Mucosa of descending colon (tissue), 3 donors: ENCODE data around the gene NUBP1. TPM values are rescaled to one million over a fixed set of nuclear protein-coding genes. Genes with fewer than 3 reads are reported as not detected.

Experiments used
- ATAC-seq: fragments of 200-7000 bp; cut with Tn5 transposase; one replicate; pipeline ENCODE4 v1.9.1; 2020; ENCODE audit warnings: mild to moderate bottlenecking, moderate library complexity
- DNase-seq, 3 donors: peaks; one replicate each; pipeline ENCODE4 v3.0.0-alpha.2; 2020
- H3K36me3 ChIP-seq: fragments of 200-600 bp; one replicate; pipeline ENCODE4 v1.8.0; 2021; ENCODE audit warnings: low read depth, mild to moderate bottlenecking
- H3K4me1 ChIP-seq: fragments of 200-600 bp; one replicate; pipeline ENCODE4 v1.8.0; 2021; ENCODE audit warnings: low read depth, mild to moderate bottlenecking
- H3K4me3 ChIP-seq: fragments of 200-600 bp; one replicate; pipeline ENCODE4 v1.8.0; 2021; ENCODE audit warnings: mild to moderate bottlenecking
- H3K9me3 ChIP-seq: fragments of 200-600 bp; one replicate; pipeline ENCODE4 v1.8.0; 2021; ENCODE audit warnings: mild to moderate bottlenecking
- intact Hi-C, 2 donors: fragments of 100-400 bp; cut with DNase I in 1 of 2; cut with micrococcal nuclease in 1 of 2; formaldehyde crosslinking; loops; one replicate each; pipeline versions ENCODE4 v1.11.0 to v1.11.1; 2022; cut with DNase I, micrococcal nuclease
- total RNA-seq, 3 donors: library from RNA; stranded (reverse); fragmentation: NEBNext Ultra II Directional in 2 of 3; extraction: Animal tissue kit (Norgen Biotek cat#: 25700) in 2 of 3; gene quantifications; one replicate each; pipeline versions ENCODE4 v1.2.1 to v1.2.4, GENCODE V29; 2021 to 2023
- TF ChIP-seq, protein P1 (sequence below): fragments of 200-600 bp; IDR thresholded peaks from one replicate; pipeline ENCODE4 v1.8.0; 2022; ENCODE audit warnings: antibody characterized with exemption, mild to moderate bottlenecking
- donor health status: DM: no; HTN: no; CAD: no; lungs with moderate emphysema.
- donor health status: DM: no; HTN: no; CAD: no.
- donor health status: DM: no; HTN: yes; CAD: no.

Gene NUBP1
- total RNA-seq, 3 donors from 2014 or later, result 24.1 to 34.8 (median 24.6) TPM

DNA sequence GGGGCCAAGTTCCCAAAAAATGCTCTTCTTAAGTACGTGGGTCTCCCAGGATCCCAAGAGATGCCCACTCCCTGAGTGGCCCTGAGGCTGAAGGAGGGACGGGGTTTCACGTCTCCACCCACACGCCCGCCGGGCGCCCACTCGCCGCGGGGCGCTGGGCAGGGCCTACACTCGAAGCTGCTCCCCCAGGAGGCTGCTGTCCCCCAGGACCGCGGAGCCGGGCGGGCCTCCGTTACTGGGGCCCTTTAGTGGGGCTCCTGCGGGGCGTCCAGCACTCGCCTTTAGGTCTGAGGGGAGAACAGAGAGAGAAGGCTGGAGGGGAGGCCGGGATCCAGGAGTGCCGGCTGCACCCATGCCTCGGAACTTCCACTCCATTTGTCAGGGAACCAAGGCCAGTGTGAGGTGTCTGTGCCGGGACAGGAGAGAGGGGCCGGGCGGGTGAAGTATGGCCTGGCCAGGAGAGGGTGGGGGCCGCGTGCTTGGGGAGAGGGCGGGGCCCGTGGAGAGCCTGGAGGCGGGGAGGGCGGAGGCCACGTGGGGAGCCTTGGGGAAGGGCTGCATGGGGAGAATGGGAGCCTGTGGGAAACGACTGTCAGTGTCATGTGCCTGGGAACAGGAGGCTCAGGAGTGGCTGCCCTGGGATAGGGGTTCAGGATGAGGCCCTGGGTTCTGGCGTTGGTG lies 18.8 kb downstream of the NUBP1 start:
- Histone ChIP-seq H3K4me3 (no peak overlapping the region), H3K9me3 (no peaks in the 10 kb centered on the region), H3K4me1 (no peaks in the 10 kb centered on the region), H3K36me3 (peaks cover 12% of the 10 kb centered on the region)
- TF ChIP-seq, protein P1, sequence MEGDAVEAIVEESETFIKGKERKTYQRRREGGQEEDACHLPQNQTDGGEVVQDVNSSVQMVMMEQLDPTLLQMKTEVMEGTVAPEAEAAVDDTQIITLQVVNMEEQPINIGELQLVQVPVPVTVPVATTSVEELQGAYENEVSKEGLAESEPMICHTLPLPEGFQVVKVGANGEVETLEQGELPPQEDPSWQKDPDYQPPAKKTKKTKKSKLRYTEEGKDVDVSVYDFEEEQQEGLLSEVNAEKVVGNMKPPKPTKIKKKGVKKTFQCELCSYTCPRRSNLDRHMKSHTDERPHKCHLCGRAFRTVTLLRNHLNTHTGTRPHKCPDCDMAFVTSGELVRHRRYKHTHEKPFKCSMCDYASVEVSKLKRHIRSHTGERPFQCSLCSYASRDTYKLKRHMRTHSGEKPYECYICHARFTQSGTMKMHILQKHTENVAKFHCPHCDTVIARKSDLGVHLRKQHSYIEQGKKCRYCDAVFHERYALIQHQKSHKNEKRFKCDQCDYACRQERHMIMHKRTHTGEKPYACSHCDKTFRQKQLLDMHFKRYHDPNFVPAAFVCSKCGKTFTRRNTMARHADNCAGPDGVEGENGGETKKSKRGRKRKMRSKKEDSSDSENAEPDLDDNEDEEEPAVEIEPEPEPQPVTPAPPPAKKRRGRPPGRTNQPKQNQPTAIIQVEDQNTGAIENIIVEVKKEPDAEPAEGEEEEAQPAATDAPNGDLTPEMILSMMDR, result no peak
- no peak for DNase-seq
- no peak for ATAC-seq
- intact Hi-C loops, result no loop called here

DNA sequence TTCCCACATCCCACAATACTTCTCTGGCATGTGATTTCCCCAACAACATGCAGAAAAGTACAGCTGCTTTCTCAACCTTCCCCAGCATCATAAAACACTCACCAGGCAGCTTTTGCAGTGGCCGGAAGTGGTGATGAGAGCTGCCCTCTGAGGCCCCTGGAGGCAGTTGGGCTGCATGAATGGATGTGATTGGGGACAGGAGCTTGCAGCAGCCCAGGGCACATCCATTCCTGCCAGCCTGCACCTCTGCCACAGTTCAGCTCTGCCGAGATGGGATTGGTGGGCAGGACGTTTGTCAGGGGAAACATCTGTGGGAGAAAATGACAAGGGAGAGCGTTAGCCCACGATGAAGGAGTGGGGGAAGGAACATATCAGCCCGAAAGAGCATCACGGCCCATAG lies 19.8 kb downstream of the NUBP1 start:
- H3K4me1 ChIP-seq, result no peaks in the 10 kb centered on the region
- DNase-seq (no peak), ATAC-seq (no peak)
- no peak overlapping the region for H3K4me3 ChIP-seq
- intact Hi-C loops, result no loop called here
- H3K9me3 ChIP-seq, result no peaks in the 10 kb centered on the region
- TF ChIP-seq, protein P1, result no peak
- peaks cover 12% of the 10 kb centered on the region for H3K36me3 ChIP-seq

DNA sequence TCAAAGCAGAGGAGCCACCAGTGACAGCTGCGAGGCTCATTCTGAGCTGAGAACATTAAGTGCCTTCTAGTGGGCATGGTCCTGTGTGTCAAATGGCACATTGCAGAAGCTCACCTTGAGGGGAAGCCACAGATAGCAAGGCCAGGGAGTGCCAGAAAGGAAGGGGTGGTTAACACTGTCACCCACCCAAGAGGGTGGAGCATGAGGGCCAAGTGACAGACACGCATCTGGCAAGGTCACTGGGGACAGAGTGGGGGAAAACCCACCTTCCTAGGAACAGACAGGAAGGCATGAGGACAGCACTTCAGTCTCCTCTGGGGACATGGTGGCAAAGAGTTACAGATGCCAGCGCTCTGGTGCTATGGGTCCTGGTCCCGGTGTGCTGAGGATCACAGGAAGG lies 22.1 kb downstream of the NUBP1 start:
- TF ChIP-seq, protein P1, result no peak
- Histone ChIP-seq H3K36me3 (no peaks in the 10 kb centered on the region), H3K4me1 (no peaks in the 10 kb centered on the region), H3K9me3 (no peaks in the 10 kb centered on the region), H3K4me3 (no peak overlapping the region)
- DNase-seq (no peak), ATAC-seq (peak; percentile 13)
- intact Hi-C loops, result no loop called here

GRCh38 chr16:10767127-10767526 lies 23.5 kb downstream of the NUBP1 start:
- Histone ChIP-seq H3K4me1 (no peaks in the 10 kb centered on the region), H3K4me3 (no peak overlapping the region), H3K36me3 (no peaks in the 10 kb centered on the region), H3K9me3 (no peaks in the 10 kb centered on the region)
- DNase-seq, result no peak
- intact Hi-C loops, result no loop called here
- no peak for ATAC-seq
- TF ChIP-seq, protein P1, result no peak

- TF ChIP-seq, protein P1, result no peak
- H3K4me1 ChIP-seq, result no peaks in the 10 kb centered on the region
- H3K36me3 ChIP-seq, result no peaks in the 10 kb centered on the region
- H3K9me3 ChIP-seq, result no peaks in the 10 kb centered on the region
- DNase-seq (no peak), ATAC-seq (no peak)
- H3K4me3 ChIP-seq, result no peak overlapping the region
- intact Hi-C loops, result no loop called here
These were observed 25.7 kb downstream of the NUBP1 start for GRCh38 chr16:10769381-10769780.

DNA sequence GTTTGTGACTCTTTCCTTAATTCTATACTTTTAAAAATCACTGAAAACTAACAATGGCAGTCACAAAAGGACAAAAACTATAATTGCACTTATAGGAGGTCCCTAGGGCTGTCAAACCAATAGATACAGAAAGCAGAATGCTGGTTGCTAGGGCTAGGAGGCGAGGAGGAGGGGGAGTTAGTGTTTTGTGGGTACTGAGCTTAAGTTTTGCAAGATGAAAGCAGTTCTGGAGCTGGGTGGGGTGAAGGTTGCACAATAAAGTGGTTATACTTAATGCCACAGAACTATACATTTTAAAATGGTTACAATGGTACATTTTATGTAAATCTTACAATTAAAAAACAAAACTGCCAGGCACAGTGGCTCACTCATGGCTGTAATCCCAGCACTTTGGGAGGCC lies 27.3 kb downstream of the NUBP1 start:
- DNase-seq (no peak), ATAC-seq (no peak)
- no peak overlapping the region for H3K4me3 ChIP-seq

More for the DNA sequence above, 27.3 kb downstream of the NUBP1 start:
- intact Hi-C loops, result no loop called here
- TF ChIP-seq, protein P1, result no peak
- Histone ChIP-seq H3K4me1 (no peaks in the 10 kb centered on the region), H3K36me3 (no peaks in the 10 kb centered on the region), H3K9me3 (no peaks in the 10 kb centered on the region)
